Endothelial cell of umbilical vein (primary cell): ENCODE results near the gene CLASRP. TPM values are rescaled to one million over a fixed set of nuclear protein-coding genes. Genes with fewer than 3 reads are reported as not detected.

ENCODE experiments used
- BruUV-seq: library from RNA; stranded (reverse); fragments of 400-500 nt; replicated peaks from 2 replicates; lab custom pipeline; 2021; lab: Mats Ljungman, UMichigan
- CTCF ChIA-PET: fragments of 300-600, 350-600 bp; sonication (Branson Sonifier 250); formaldehyde crosslinking; loops from one replicate; lab custom pipeline; 2021; ENCODE audit warnings: antibody characterized with exemption, inconsistent platforms; lab: Charles Lee
- POLR2A ChIA-PET: fragments of 300-600, 350-600 bp; sonication (Branson Sonifier 250); formaldehyde crosslinking; loops from one replicate; lab custom pipeline; 2021; ENCODE audit warnings: antibody characterized with exemption, inconsistent platforms; lab: Charles Lee
- DNase-seq: peaks from one replicate; pipeline ENCODE4 v3.0.0-alpha.2; 2011; ENCODE audit warnings: low read depth, low spot score
- FAIRE-seq: peaks from 2 replicates; lab custom pipeline; 2011; peaks lifted over from hg19 to GRCh38; lab: Jason Lieb, UNC
- H2AFZ ChIP-seq: 2 replicates; pipeline ENCODE4 v1.6.0; 2012; ENCODE audit warnings: low read depth, low read length, control low read depth, inconsistent platforms
- H3K27ac ChIP-seq: 2 replicates; pipeline ENCODE4 v1.5.1; 2011; ENCODE audit warnings: low read depth, mild to moderate bottlenecking, control low read depth, low read length, moderate library complexity; ENCODE audit not compliant: insufficient read depth
- H3K27me3 ChIP-seq, 2 experiments: 2 replicates each; pipeline versions ENCODE4 v1.6.0 to v1.6.1; 2011; ENCODE audit warnings: low read length in 2 of 2, mixed read lengths in 1 of 2; ENCODE audit not compliant: control insufficient read depth in 2 of 2, insufficient read depth in 2 of 2
- H3K36me3 ChIP-seq, 2 experiments: 2 replicates in 1 of 2; 3 replicates in 1 of 2; pipeline ENCODE4 v1.5.1; 2011; ENCODE audit warnings: low read length in 2 of 2, mild to moderate bottlenecking in 1 of 2, moderate library complexity in 1 of 2; ENCODE audit not compliant: control insufficient read depth in 2 of 2, insufficient read depth in 2 of 2; ENCODE audit errors: extremely low read depth in 1 of 2
- H3K4me1 ChIP-seq: 3 replicates; pipeline ENCODE4 v1.5.1; 2011; ENCODE audit warnings: mild to moderate bottlenecking, low read length; ENCODE audit not compliant: control insufficient read depth, insufficient read depth; ENCODE audit errors: extremely low read depth
- H3K4me2 ChIP-seq: 2 replicates; pipeline ENCODE4 v1.6.1; 2011; ENCODE audit warnings: low read length, control low read depth, mixed read lengths; ENCODE audit not compliant: insufficient read depth
- H3K4me3 ChIP-seq, 3 experiments: fragments of 200-600 bp in 1 of 3; sonication (generic), shearing (Covaris generic) in 1 of 3; replicated peaks in 1 of 3; 2 replicates each; pipeline ENCODE4 v1.5.1; 2011 to 2016; ENCODE audit warnings: control low read depth in 3 of 3, low read length in 3 of 3, mild to moderate bottlenecking in 2 of 3, inconsistent platforms in 1 of 3, low read depth in 1 of 3, moderate library complexity in 1 of 3; ENCODE audit not compliant: insufficient read depth in 1 of 3
- H3K79me2 ChIP-seq: 2 replicates; pipeline ENCODE4 v1.6.0; 2012; ENCODE audit warnings: low read length, inconsistent platforms; ENCODE audit not compliant: control insufficient read depth, insufficient read depth
- H3K9ac ChIP-seq: replicated peaks from 2 replicates; pipeline ENCODE3; 2011; ENCODE audit warnings: low read length, control low read depth; ENCODE audit not compliant: insufficient read depth; ENCODE audit errors: extremely low read depth
- H3K9me1 ChIP-seq: replicated peaks from 3 replicates; pipeline ENCODE4 v1.6.0; 2011; ENCODE audit warnings: mild to moderate bottlenecking, low read length; ENCODE audit not compliant: control insufficient read depth, insufficient read depth; ENCODE audit errors: extremely low read depth
- H3K9me3 ChIP-seq: replicated peaks from 2 replicates; pipeline ENCODE4 v1.5.1; 2012; ENCODE audit warnings: low read length, inconsistent platforms; ENCODE audit not compliant: control insufficient read depth, insufficient read depth
- H4K20me1 ChIP-seq: replicated peaks from 2 replicates; pipeline ENCODE3; 2011; ENCODE audit warnings: mild to moderate bottlenecking, low read length; ENCODE audit not compliant: control insufficient read depth, insufficient read depth; ENCODE audit errors: extremely low read depth
- CTCF ChIP-seq, 2 donors: IDR thresholded peaks; 1 replicate in 1 of 2; 2 replicates in 1 of 2; pipeline ENCODE4 v1.5.1; 2011; ENCODE audit warnings: low read length in 2 of 2, mild to moderate bottlenecking in 2 of 2, moderate library complexity in 2 of 2, control low read depth in 1 of 2, inconsistent platforms in 1 of 2, low read depth in 1 of 2; ENCODE audit not compliant: insufficient read depth in 1 of 2; ENCODE audit errors: extremely low read depth in 1 of 2
- EZH2 ChIP-seq: IDR thresholded peaks from 2 replicates; pipeline ENCODE4 v1.6.1; 2012; ENCODE audit warnings: borderline replicate concordance, low read depth, mild to moderate bottlenecking, moderate library complexity, low read length, inconsistent platforms; ENCODE audit not compliant: severe bottlenecking
- GATA2 ChIP-seq: IDR thresholded peaks from 2 replicates; pipeline ENCODE4 v1.7.0; 2011; ENCODE audit warnings: low read depth, mild to moderate bottlenecking, moderate library complexity, mixed read lengths, low read length; ENCODE audit not compliant: insufficient read length, insufficient read depth
- POLR2A ChIP-seq: IDR thresholded peaks from 2 replicates; pipeline ENCODE4 v1.6.1; 2012; ENCODE audit warnings: low read depth, mild to moderate bottlenecking, control low read depth, low read length
- POLR2AphosphoS5 ChIP-seq: IDR thresholded peaks from 2 replicates; pipeline ENCODE4 v1.6.1; 2012; ENCODE audit warnings: low read depth, mild to moderate bottlenecking, control low read depth, low read length, moderate library complexity; ENCODE audit not compliant: insufficient read depth
- dilution Hi-C: fragments of 300-500 bp; cut with MboI; formaldehyde crosslinking; loops from one replicate; pipeline ENCODE4 v1.15.0; 2019; ENCODE audit warnings: low sequenced_read_pairs; ENCODE audit not compliant: extremely low pct_ligation_motif_present
- intact Hi-C: fragments of 100-400 bp; cut with micrococcal nuclease; formaldehyde crosslinking; loops from one replicate; pipeline ENCODE4 v1.10.0; 2022
- polyA plus RNA-seq, 4 experiments: library from polyadenylated mRNA; depleted of rRNA in 3 of 4; stranded (reverse) in 3 of 4; unstranded in 1 of 4; fragments of >200 nt; gene quantifications; 2 replicates each; pipeline versions ENCODE4 v1.2.1 to v1.2.3, GENCODE V29; 2011 to 2012; ENCODE audit warnings: missing spikeins in 1 of 4
- total RNA-seq: library from RNA; stranded (reverse); gene quantifications from 2 replicates; pipeline ENCODE4 v1.2.3, GENCODE V29; 2021
- TF ChIP-seq, protein P1 (sequence below): IDR thresholded peaks from 2 replicates; pipeline ENCODE4 v1.6.1; 2011; ENCODE audit not compliant: insufficient read depth, insufficient read length

Gene CLASRP
- total and polyA plus RNA-seq, 2 donors (not counting 3 experiments of a cell fraction or from before 2014, with no cell fraction given), result 40.7 to 70.7 TPM

DNA sequence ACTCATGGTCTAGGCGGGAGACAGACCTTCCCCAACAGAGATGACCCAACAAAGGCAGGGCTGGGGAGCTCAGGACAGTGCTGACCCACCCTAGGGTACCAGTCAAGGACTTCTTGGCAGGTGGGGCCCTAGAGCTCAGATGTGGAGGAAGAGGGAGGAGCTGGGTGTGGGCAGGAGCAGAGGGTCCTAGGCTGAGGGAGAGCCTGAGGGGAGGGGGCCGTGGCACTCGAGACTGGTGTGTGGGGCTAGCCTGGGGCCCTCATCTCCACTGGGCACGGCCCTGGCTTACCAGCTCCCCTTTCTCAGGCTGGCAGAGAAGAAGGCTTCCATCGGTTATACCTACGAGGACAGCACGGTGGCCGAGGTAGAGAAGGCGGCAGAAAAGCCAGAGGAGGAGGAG is 18.6 kb downstream of the CLASRP start:
- Histone ChIP-seq H3K9ac (no peak overlapping the region), H3K9me3 (no peaks in the 10 kb centered on the region), H3K36me3 (peaks cover 18 to 69% of the 10 kb centered on the region in 2 experiments), H3K4me3 (no peak overlapping the region), H2AFZ (no peak overlapping the region), H3K4me1 (no peaks in the 10 kb centered on the region), H3K27ac (no peak overlapping the region), H4K20me1 (no peaks in the 10 kb centered on the region), H3K79me2 (peaks cover 3% of the 10 kb centered on the region), H3K27me3 (no peaks in the 10 kb centered on the region), H3K4me2 (no peak overlapping the region), H3K9me1 (no peaks in the 10 kb centered on the region)
- intact Hi-C loops, result no loop called here
- BruUV-seq, result no TSS peak
- CTCF ChIA-PET, result interaction anchor here (1.1 kb wide), 2 partner anchors 10 to 40 kb away, joined by 3 to 4 read pairs; no protein-coding TSS in a partner anchor
- FAIRE-seq, result no peak
- POLR2A ChIA-PET, result interaction anchor here (0.6 kb wide), 1 partner anchor 266 kb away, joined by 5 read pairs; no protein-coding TSS in a partner anchor
- dilution Hi-C loops, result no loop called here
- TF ChIP-seq EZH2 (no peak), POLR2A (no peak), GATA2 (no peak), CTCF (IDR thresholded peaks at IDR 0.05; ENCODE audit: extremely low read depth in 1 of 2, insufficient read depth in 1 of 2, low read depth in 1 of 2, low read length in 2 of 2) (no peak), POLR2AphosphoS5 (no peak)
- TF ChIP-seq, protein P1, sequence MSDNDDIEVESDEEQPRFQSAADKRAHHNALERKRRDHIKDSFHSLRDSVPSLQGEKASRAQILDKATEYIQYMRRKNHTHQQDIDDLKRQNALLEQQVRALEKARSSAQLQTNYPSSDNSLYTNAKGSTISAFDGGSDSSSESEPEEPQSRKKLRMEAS, result no peak
- DNase-seq, result no peak
